SK-N-SH (cell line): Measurements from ENCODE around the gene UBASH3B. TPM values are rescaled to one million over a fixed set of nuclear protein-coding genes. Genes with fewer than 3 reads are reported as not detected.

Experiments
- CTCF ChIA-PET: fragments of 300-600, 350-600 bp; formaldehyde crosslinking; extraction: SDS; loops from one replicate; lab custom pipeline; 2021; lab: Yijun Ruan, JAX
- POLR2A ChIA-PET: fragments of 350-600 bp; sonication (Branson Sonifier 250); formaldehyde crosslinking; extraction: SDS; loops from one replicate; lab custom pipeline; 2020; ENCODE audit warnings: antibody characterized with exemption, inconsistent platforms; lab: Yijun Ruan, JAX
- DNase-seq: peaks from one replicate; pipeline ENCODE4 v3.0.0; 2012
- H2AFZ ChIP-seq: fragments of 200-600 bp; sonication (generic); 2 replicates; pipeline ENCODE4 v1.8.1; 2016; ENCODE audit warnings: antibody characterized with exemption, mild to moderate bottlenecking, low read depth
- H3F3A ChIP-seq: fragments of 200-600 bp; sonication (generic); replicated peaks from 2 replicates; pipeline ENCODE3; 2016; ENCODE audit warnings: antibody characterized with exemption, mild to moderate bottlenecking; ENCODE audit not compliant: insufficient read depth
- H3K27ac ChIP-seq, 2 experiments: fragments of 200-500 bp in 1 of 2; fragments of 200-600 bp in 1 of 2; sonication (Bioruptor generic) in 1 of 2; sonication (generic), shearing (Covaris generic) in 1 of 2; 2 replicates each; pipeline versions ENCODE4 v1.5.1 to v1.6.1; 2014 to 2016; ENCODE audit warnings: low read depth in 2 of 2, inconsistent platforms in 1 of 2, low read length in 1 of 2, mild to moderate bottlenecking in 1 of 2, mixed read lengths in 1 of 2
- H3K27me3 ChIP-seq: fragments of 200-600 bp; sonication (generic), shearing (Covaris generic); 2 replicates; pipeline ENCODE4 v1.6.1; 2016; ENCODE audit warnings: mixed run types; ENCODE audit not compliant: insufficient read depth
- H3K36me3 ChIP-seq, 2 experiments: fragments of 200-500 bp in 1 of 2; fragments of 200-600 bp in 1 of 2; sonication (Bioruptor generic) in 1 of 2; sonication (generic) in 1 of 2; replicated peaks in 1 of 2; 2 replicates each; pipeline versions ENCODE3 to v1.5.1; 2014 to 2016; ENCODE audit warnings: low read length in 1 of 2, mild to moderate bottlenecking in 1 of 2; ENCODE audit not compliant: insufficient read depth in 2 of 2, control insufficient read depth in 1 of 2
- H3K4me1 ChIP-seq, 2 experiments: fragments of 200-500 bp in 1 of 2; fragments of 200-600 bp in 1 of 2; sonication (Bioruptor generic) in 1 of 2; sonication (generic), shearing (Covaris generic) in 1 of 2; 2 replicates each; pipeline versions ENCODE4 v1.5.1 to v1.6.1; 2014 to 2016; ENCODE audit warnings: low read depth in 1 of 2, low read length in 1 of 2, mixed run types in 1 of 2; ENCODE audit not compliant: insufficient read depth in 2 of 2, control insufficient read depth in 1 of 2
- H3K4me2 ChIP-seq: fragments of 200-600 bp; sonication (generic), shearing (Covaris generic); 2 replicates; pipeline ENCODE4 v1.6.1; 2017; ENCODE audit warnings: mixed run types
- H3K4me3 ChIP-seq, 2 experiments: fragments of 200-500 bp in 1 of 2; fragments of 200-600 bp in 1 of 2; sonication (Bioruptor generic) in 1 of 2; sonication (generic), shearing (Covaris generic) in 1 of 2; 2 replicates each; pipeline versions ENCODE4 v1.5.1 to v1.8.1; 2014 to 2016; ENCODE audit warnings: low read depth in 2 of 2, inconsistent platforms in 1 of 2, low read length in 1 of 2, mild to moderate bottlenecking in 1 of 2, mixed read lengths in 1 of 2, moderate library complexity in 1 of 2
- H3K79me2 ChIP-seq: fragments of 200-600 bp; sonication (generic); 2 replicates; pipeline ENCODE4 v1.8.1; 2017; ENCODE audit warnings: mild to moderate bottlenecking; ENCODE audit not compliant: insufficient read depth
- H3K9ac ChIP-seq: fragments of 200-600 bp; sonication (generic); 2 replicates; pipeline ENCODE4 v1.6.1; 2017; ENCODE audit warnings: mixed run types
- H3K9me2 ChIP-seq: fragments of 200-600 bp; sonication (generic); 2 replicates; pipeline ENCODE4 v1.6.1; 2017; ENCODE audit warnings: mixed run types
- H3K9me3 ChIP-seq: fragments of 200-600 bp; sonication (generic); 2 replicates; pipeline ENCODE4 v1.6.1; 2017; ENCODE audit warnings: mixed run types, mild to moderate bottlenecking, moderate library complexity
- H4K20me1 ChIP-seq: fragments of 200-600 bp; sonication (generic); 2 replicates; pipeline ENCODE4 v1.6.1; 2017; ENCODE audit warnings: mild to moderate bottlenecking, mixed run types; ENCODE audit not compliant: insufficient read depth
- EP300 ChIP-seq, 2 experiments: IDR thresholded peaks; 2 replicates each; pipeline versions ENCODE4 v1.4.0 to v1.6.1; 2012; ENCODE audit warnings: borderline replicate concordance in 1 of 2, low read depth in 1 of 2, low read length in 1 of 2
- FOSL2 ChIP-seq: IDR thresholded peaks from 2 replicates; pipeline ENCODE4 v1.4.0; 2012; ENCODE audit warnings: low read depth, mild to moderate bottlenecking, moderate library complexity, borderline replicate concordance
- FOXJ3 ChIP-seq: sonication (generic); formaldehyde crosslinking; IDR thresholded peaks from 2 replicates; pipeline ENCODE4 v1.5.1; 2020; ENCODE audit warnings: mild to moderate bottlenecking, missing genetic modification reagents
- GABPA ChIP-seq: IDR thresholded peaks from 2 replicates; pipeline ENCODE4 v1.4.0; 2012; ENCODE audit warnings: low read depth, mild to moderate bottlenecking
- JUND ChIP-seq: IDR thresholded peaks from 2 replicates; pipeline ENCODE4 v1.4.0; 2012
- MEF2A ChIP-seq: IDR thresholded peaks from 2 replicates; pipeline ENCODE4 v1.4.0; 2012; ENCODE audit warnings: low read depth, borderline replicate concordance
- MXI1 ChIP-seq: IDR thresholded peaks from 2 replicates; pipeline ENCODE4 v1.6.1; 2012; ENCODE audit warnings: mild to moderate bottlenecking, low read depth, low read length, improper control_type of control experiment
- NFIC ChIP-seq: IDR thresholded peaks from 2 replicates; pipeline ENCODE4 v1.4.0; 2012; ENCODE audit warnings: borderline replicate concordance
- SIN3A ChIP-seq: IDR thresholded peaks from 2 replicates; pipeline ENCODE4 v1.6.1; 2012; ENCODE audit warnings: low read depth, mild to moderate bottlenecking, low read length, moderate library complexity, borderline replicate concordance
- TCF12 ChIP-seq: IDR thresholded peaks from 2 replicates; pipeline ENCODE4 v1.4.0; 2012
- WGBS: methylation state at CpG from one replicate; pipeline ENCODE4 v1.1.6; 2017; ENCODE audit warnings: low lambda C conversion rate; 5-methylcytosine and 5-hydroxymethylcytosine counted together
- polyA plus RNA-seq, 3 experiments: library from polyadenylated mRNA; depleted of rRNA; stranded (reverse); fragments of >200 nt; gene quantifications; 2 replicates each; pipeline ENCODE4 v1.2.3, GENCODE V29; 2012
- TF ChIP-seq, protein P1 (sequence below): IDR thresholded peaks from 2 replicates; pipeline ENCODE4 v1.4.0; 2012; ENCODE audit warnings: low read depth, borderline replicate concordance
- TF ChIP-seq, protein P2 (sequence below): IDR thresholded peaks from 2 replicates; pipeline ENCODE4; 2012
- TF ChIP-seq, protein P3 (sequence below): fragments of 200-600 bp; sonication (generic); IDR thresholded peaks from 2 replicates; pipeline ENCODE4 v1.6.1; 2017; ENCODE audit warnings: antibody characterized with exemption, mild to moderate bottlenecking, moderate library complexity

UBASH3B gene
- polyA plus RNA-seq, 1 of the 3 experiments (the other 2 are of a cell fraction): 10.4 TPM

DNA sequence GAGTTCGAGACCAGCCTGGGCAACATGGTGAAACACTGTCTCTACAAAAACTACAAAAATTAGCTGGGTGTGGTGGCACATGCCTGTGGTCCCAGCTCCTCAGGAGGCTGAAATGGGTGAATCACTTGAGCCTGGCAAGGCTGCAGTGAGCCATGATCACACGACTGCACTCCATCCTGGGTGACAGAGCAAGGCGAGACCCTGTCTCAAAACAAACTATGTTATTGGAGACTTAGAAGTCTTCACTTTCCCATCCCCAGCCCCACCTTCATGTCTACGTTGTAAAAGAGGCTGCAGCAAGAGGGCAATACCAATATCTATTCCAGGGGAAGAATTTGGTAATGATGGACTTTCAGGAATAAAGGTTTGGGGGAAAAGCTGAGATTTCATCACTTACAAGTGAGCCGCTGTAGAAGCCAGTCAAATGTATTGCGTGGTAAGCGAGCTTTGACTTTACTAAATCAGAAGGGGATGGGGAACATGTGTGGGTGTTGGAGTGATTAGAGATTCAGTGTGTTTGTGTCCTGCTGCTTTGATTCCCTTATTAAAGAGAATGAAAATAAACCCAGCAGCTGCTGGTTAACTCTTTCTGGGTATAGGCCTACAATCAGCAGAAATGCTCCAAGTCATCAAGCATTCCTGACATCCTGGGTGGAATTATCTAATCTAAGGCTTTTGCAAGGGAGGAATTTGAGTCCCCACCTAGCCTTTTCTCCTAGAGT lies 53.7 kb downstream of the UBASH3B start:
- Histone ChIP-seq H3K4me3 (no peak overlapping the region), H3F3A (peaks cover 46% of the 10 kb centered on the region), H2AFZ (no peak overlapping the region), H3K4me2 (peak overlapping the region; percentile 46), H3K9ac (peak overlapping the region; percentile 57; the same call in 1 of the 2 replicates), H3K27ac (peak overlapping the region in 1 of 2 experiments; percentile 82; a peak in 2 of 4 replicates), H3K9me3 (no peaks in the 10 kb centered on the region), H3K79me2 (peaks cover 67% of the 10 kb centered on the region; the same call in 1 of the 2 replicates), H3K27me3 (no peaks in the 10 kb centered on the region), H3K9me2 (no peaks in the 10 kb centered on the region), H3K4me1 (peaks cover 11 to 53% of the 10 kb centered on the region in 2 experiments; a peak in 3 of 4 replicates), H3K36me3 (no peaks in the 10 kb centered on the region), H4K20me1 (0 out of 2 replicates have a peak, but pooled peaks cover 3% of the 10 kb centered on the region)
- TF ChIP-seq MXI1 (no peak), TCF12 (peak; percentile 18; the same call in 1 of the 2 replicates), GABPA (no peak), NFIC (0 out of 2 replicates have a peak, but pooled peaks have one; percentile 19), SIN3A (no peak), FOSL2 (peak; percentile 43; the same call in 1 of the 2 replicates), FOXJ3 (CRISPR knock-in tag) (no peak)
- TF ChIP-seq, protein P1, sequence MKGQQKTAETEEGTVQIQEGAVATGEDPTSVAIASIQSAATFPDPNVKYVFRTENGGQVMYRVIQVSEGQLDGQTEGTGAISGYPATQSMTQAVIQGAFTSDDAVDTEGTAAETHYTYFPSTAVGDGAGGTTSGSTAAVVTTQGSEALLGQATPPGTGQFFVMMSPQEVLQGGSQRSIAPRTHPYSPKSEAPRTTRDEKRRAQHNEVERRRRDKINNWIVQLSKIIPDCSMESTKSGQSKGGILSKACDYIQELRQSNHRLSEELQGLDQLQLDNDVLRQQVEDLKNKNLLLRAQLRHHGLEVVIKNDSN: no peak
- TF ChIP-seq, protein P2, sequence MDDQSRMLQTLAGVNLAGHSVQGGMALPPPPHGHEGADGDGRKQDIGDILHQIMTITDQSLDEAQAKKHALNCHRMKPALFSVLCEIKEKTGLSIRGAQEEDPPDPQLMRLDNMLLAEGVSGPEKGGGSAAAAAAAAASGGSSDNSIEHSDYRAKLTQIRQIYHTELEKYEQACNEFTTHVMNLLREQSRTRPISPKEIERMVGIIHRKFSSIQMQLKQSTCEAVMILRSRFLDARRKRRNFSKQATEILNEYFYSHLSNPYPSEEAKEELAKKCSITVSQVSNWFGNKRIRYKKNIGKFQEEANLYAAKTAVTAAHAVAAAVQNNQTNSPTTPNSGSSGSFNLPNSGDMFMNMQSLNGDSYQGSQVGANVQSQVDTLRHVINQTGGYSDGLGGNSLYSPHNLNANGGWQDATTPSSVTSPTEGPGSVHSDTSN: peak; percentile 17; the same call in 1 of the 2 replicates
- ChIA-PET CTCF (interaction anchor here (1.6 to 1.7 kb wide), 2 partner anchors 13 to 72 kb away, joined by 4 to 5 read pairs; no protein-coding TSS in a partner anchor), POLR2A (no interaction called here)
- 56% methylated on average over 7 of the region's 7 CpGs for WGBS
- no peak for DNase-seq

DNA sequence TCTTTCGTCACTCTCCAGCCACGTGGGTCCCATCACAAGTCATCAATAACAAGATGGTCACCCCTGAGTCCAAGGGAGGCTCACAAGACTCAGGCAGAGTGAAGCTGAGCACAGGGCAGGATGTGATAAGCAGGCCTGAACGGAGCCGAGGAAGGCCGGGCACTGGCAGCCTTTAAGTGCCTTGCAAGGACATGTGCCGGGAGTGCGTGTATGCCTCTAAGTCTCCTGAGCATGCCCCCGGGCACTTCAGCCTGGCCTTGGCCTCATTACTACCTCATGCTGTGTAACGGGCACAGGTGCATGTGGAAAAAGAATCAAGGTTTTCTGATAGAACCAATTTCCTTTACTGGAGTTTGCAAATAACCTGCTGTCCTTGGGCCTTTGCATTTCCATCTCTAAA lies 55.8 kb downstream of the UBASH3B start:
- Histone ChIP-seq H3K36me3 (no peaks in the 10 kb centered on the region), H3K9me3 (no peaks in the 10 kb centered on the region), H3K9ac (no peak overlapping the region), H3F3A (peaks cover 31% of the 10 kb centered on the region), H3K27me3 (no peaks in the 10 kb centered on the region), H3K79me2 (peaks cover 65% of the 10 kb centered on the region; the same call in 1 of the 2 replicates), H3K4me3 (no peak overlapping the region), H3K9me2 (no peaks in the 10 kb centered on the region), H4K20me1 (0 out of 2 replicates have a peak, but pooled peaks cover 3% of the 10 kb centered on the region), H3K4me1 (peaks cover 11 to 45% of the 10 kb centered on the region in 2 experiments; a peak in 3 of 4 replicates), H3K27ac (peak overlapping the region; percentile 64 to 82), H2AFZ (no peak overlapping the region), H3K4me2 (peak overlapping the region; percentile 66)
- ChIA-PET CTCF (interaction anchor here (0.6 to 2.6 kb wide), 13 partner anchors 11 to 153 kb away, joined by 3 to 13 read pairs (median 4); no protein-coding TSS in a partner anchor), POLR2A (no interaction called here)
- TF ChIP-seq GABPA: no peak
- TF ChIP-seq JUND: no peak
- TF ChIP-seq FOXJ3 (CRISPR knock-in tag): no peak
- TF ChIP-seq, protein P3, sequence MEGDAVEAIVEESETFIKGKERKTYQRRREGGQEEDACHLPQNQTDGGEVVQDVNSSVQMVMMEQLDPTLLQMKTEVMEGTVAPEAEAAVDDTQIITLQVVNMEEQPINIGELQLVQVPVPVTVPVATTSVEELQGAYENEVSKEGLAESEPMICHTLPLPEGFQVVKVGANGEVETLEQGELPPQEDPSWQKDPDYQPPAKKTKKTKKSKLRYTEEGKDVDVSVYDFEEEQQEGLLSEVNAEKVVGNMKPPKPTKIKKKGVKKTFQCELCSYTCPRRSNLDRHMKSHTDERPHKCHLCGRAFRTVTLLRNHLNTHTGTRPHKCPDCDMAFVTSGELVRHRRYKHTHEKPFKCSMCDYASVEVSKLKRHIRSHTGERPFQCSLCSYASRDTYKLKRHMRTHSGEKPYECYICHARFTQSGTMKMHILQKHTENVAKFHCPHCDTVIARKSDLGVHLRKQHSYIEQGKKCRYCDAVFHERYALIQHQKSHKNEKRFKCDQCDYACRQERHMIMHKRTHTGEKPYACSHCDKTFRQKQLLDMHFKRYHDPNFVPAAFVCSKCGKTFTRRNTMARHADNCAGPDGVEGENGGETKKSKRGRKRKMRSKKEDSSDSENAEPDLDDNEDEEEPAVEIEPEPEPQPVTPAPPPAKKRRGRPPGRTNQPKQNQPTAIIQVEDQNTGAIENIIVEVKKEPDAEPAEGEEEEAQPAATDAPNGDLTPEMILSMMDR: no peak
- TF ChIP-seq MEF2A: no peak
- TF ChIP-seq SIN3A: no peak
- no peak for TF ChIP-seq EP300 (IDR thresholded peaks at IDR 0.05; ENCODE audit: borderline replicate concordance in 1 of 2, low read depth in 1 of 2, low read length in 1 of 2)
- WGBS: 93% methylated on average over 9 of the region's 9 CpGs
- no peak for DNase-seq
